Right lung (tissue), 5 donors: ENCODE data around the gene GALNT17. TPM values are rescaled to one million over a fixed set of nuclear protein-coding genes. Genes with fewer than 3 reads are reported as not detected.
"Not testable (repeated sequence)": the region's sequence is repeated elsewhere in the genome, so short reads cannot be mapped to it uniquely, and the experiment has no call there.

Experiments used
- DNase-seq, 2 donors: peaks; one replicate each; pipeline ENCODE4 v3.0.0-alpha.2; 2013
- polyA plus RNA-seq, 5 donors: library from polyadenylated mRNA; unstranded; fragments of 120-200 nt; gene quantifications; one replicate each; pipeline versions ENCODE4 v1.2.1 to v1.2.3, GENCODE V29; 2013; ENCODE audit warnings: inconsistent platforms in 1 of 5, low replicate concordance in 1 of 5; ENCODE audit not compliant: insufficient read length in 5 of 5, insufficient read depth in 1 of 5

The GALNT17 gene
- polyA plus RNA-seq, 5 donors = 5.9 to 22.2 (median 10.7) TPM

- no peak for DNase-seq
These were observed 486.3 kb downstream of the GALNT17 start for GRCh38 chr7:71618278-71618677.

GRCh38 chr7:71625545-71625944 lies 493.6 kb downstream of the GALNT17 start:
- DNase-seq = no peak

- DNase-seq = no peak
These were observed 494.3 kb downstream of the GALNT17 start for GRCh38 chr7:71626206-71626605.

- no peak for DNase-seq
These were observed 495.7 kb downstream of the GALNT17 start for GRCh38 chr7:71627651-71628050.

- no peak for DNase-seq
These were observed 498.6 kb downstream of the GALNT17 start for GRCh38 chr7:71630516-71630915.

GRCh38 chr7:71633551-71634008 lies 501.6 kb downstream of the GALNT17 start:
- DNase-seq = no peak

GRCh38 chr7:71635849-71636248 lies 503.9 kb downstream of the GALNT17 start:
- DNase-seq = not testable (repeated sequence)

- no peak for DNase-seq
These were observed 504.4 kb downstream of the GALNT17 start for GRCh38 chr7:71636329-71636728.

GRCh38 chr7:71637578-71637977 lies 505.6 kb downstream of the GALNT17 start:
- DNase-seq = no peak

- no peak for DNase-seq
These were observed 506.2 kb downstream of the GALNT17 start for GRCh38 chr7:71638108-71638507.

GRCh38 chr7:71639382-71640085 lies 507.6 kb downstream of the GALNT17 start:
- DNase-seq = no peak

- not testable (repeated sequence) for DNase-seq
These were observed 511.1 kb downstream of the GALNT17 start for GRCh38 chr7:71643031-71643430.

- no peak for DNase-seq
These were observed 513.9 kb downstream of the GALNT17 start for GRCh38 chr7:71645836-71646235.

- DNase-seq = no peak
These were observed 517.9 kb downstream of the GALNT17 start for GRCh38 chr7:71649812-71650211.

- no peak for DNase-seq
These were observed 518.9 kb downstream of the GALNT17 start for GRCh38 chr7:71650653-71651337.

- DNase-seq = no peak
These were observed 520.6 kb downstream of the GALNT17 start for GRCh38 chr7:71652510-71652909.

GRCh38 chr7:71657386-71657785 lies 525.4 kb downstream of the GALNT17 start:
- no peak for DNase-seq

- DNase-seq = no peak
These were observed 527.7 kb downstream of the GALNT17 start for GRCh38 chr7:71659622-71660021.

GRCh38 chr7:71661671-71662224 lies 529.8 kb downstream of the GALNT17 start:
- DNase-seq = no peak

GRCh38 chr7:71665716-71666115 lies 533.8 kb downstream of the GALNT17 start:
- DNase-seq = no peak

- no peak for DNase-seq
These were observed 536.6 kb downstream of the GALNT17 start for GRCh38 chr7:71668572-71668971.

GRCh38 chr7:71679480-71679879 lies 547.5 kb downstream of the GALNT17 start:
- no peak for DNase-seq

GRCh38 chr7:71682181-71682580 lies 550.2 kb downstream of the GALNT17 start:
- DNase-seq = no peak
